Measurements from ENCODE around the gene GSTM4.

GSTM4 gene

DNA sequence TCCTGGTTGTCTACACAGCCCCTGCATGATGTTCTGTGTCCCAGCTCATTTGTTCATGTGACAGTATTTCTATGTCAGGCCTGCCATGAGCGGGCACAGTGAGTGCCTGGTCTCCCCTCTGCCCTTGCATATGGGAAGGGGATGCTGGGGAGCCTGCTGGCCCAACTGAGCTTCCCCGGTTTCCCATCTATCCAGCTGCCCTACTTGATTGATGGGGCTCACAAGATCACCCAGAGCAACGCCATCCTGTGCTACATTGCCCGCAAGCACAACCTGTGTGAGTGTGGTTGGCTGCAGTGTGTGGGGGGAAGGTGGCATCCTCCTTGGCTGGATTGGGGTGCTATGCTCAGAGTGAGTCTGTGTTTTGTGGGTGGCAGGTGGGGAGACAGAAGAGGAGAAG, 1.5 kb downstream of the GSTM4 start:
- H3F3A ChIP-seq (ENCODE audit: insufficient read depth, low read length), result no peaks in the 10 kb centered on the region
- H3K9me2 ChIP-seq (ENCODE audit: low read depth, low read length), result no peaks in the 10 kb centered on the region
- no peaks in the 10 kb centered on the region for H3K36me3 ChIP-seq (ENCODE audit: insufficient read depth, low read length)
- no peak overlapping the region for H3K9ac ChIP-seq (ENCODE audit: low read length)
- TF ChIP-seq, protein P1, sequence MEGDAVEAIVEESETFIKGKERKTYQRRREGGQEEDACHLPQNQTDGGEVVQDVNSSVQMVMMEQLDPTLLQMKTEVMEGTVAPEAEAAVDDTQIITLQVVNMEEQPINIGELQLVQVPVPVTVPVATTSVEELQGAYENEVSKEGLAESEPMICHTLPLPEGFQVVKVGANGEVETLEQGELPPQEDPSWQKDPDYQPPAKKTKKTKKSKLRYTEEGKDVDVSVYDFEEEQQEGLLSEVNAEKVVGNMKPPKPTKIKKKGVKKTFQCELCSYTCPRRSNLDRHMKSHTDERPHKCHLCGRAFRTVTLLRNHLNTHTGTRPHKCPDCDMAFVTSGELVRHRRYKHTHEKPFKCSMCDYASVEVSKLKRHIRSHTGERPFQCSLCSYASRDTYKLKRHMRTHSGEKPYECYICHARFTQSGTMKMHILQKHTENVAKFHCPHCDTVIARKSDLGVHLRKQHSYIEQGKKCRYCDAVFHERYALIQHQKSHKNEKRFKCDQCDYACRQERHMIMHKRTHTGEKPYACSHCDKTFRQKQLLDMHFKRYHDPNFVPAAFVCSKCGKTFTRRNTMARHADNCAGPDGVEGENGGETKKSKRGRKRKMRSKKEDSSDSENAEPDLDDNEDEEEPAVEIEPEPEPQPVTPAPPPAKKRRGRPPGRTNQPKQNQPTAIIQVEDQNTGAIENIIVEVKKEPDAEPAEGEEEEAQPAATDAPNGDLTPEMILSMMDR (IDR thresholded peaks at IDR 0.05; ENCODE audit: low read length), result no peak
- no peak for TF ChIP-seq EZH2 (IDR thresholded peaks at IDR 0.05; ENCODE audit: borderline replicate concordance, low read length)
- H3K9me3 ChIP-seq (ENCODE audit: low read length), result no peaks in the 10 kb centered on the region
- no peak overlapping the region for H2AFZ ChIP-seq (ENCODE audit: low read length)
- H3K79me2 ChIP-seq (ENCODE audit: insufficient read depth, low read length), result no peaks in the 10 kb centered on the region
- peaks cover 8% of the 10 kb centered on the region; the same call in 1 of the 2 replicates for H3K27me3 ChIP-seq (ENCODE audit: insufficient read depth, low read length)
- H3K4me3 ChIP-seq (ENCODE audit: low read depth, low read length, poor library complexity, severe bottlenecking), result no peak overlapping the region
- H3K4me1 ChIP-seq (ENCODE audit: insufficient read depth, low read length, severe bottlenecking), result peaks cover 13% of the 10 kb centered on the region
- H3K4me2 ChIP-seq (ENCODE audit: low read length), result no peak overlapping the region
- no peaks in the 10 kb centered on the region for H4K20me1 ChIP-seq (ENCODE audit: insufficient read depth, low read length)
- H3K27ac ChIP-seq (ENCODE audit: low read depth, low read length, poor library complexity, severe bottlenecking), result no peak overlapping the region

DNA sequence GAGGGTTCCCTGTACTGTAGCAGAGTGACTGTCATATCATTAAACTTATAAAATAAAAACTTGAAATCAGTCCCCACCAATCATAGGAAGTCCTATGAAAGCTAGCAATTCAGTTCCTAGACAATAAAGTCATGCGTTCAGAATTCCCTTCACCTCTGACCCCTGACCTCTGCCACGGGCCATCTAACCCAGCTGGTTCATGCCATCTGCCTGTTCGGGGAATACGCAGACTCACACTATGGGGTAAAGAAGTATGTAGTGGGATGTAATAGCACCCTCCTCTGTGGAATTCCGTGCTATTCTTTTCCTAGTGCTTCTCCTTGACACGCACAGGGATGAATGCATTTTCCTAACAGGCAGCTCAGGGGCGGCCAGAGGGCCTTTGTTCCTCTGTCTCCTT, 2.1 kb downstream of the GSTM4 start:
- H3K9ac ChIP-seq (ENCODE audit: low read length), result no peak overlapping the region
- H3K9me2 ChIP-seq (ENCODE audit: low read depth, low read length), result no peaks in the 10 kb centered on the region
- H2AFZ ChIP-seq (ENCODE audit: low read length), result no peak overlapping the region
- H4K20me1 ChIP-seq (ENCODE audit: insufficient read depth, low read length), result no peaks in the 10 kb centered on the region
- no peaks in the 10 kb centered on the region for H3K9me3 ChIP-seq (ENCODE audit: low read length)
- TF ChIP-seq, protein P1 (IDR thresholded peaks at IDR 0.05; ENCODE audit: low read length), result no peak
- no peak for TF ChIP-seq EZH2 (IDR thresholded peaks at IDR 0.05; ENCODE audit: borderline replicate concordance, low read length)
- no peak overlapping the region for H3K4me3 ChIP-seq (ENCODE audit: low read depth, low read length, poor library complexity, severe bottlenecking)
- peaks cover 8% of the 10 kb centered on the region; the same call in 1 of the 2 replicates for H3K27me3 ChIP-seq (ENCODE audit: insufficient read depth, low read length)
- H3K36me3 ChIP-seq (ENCODE audit: insufficient read depth, low read length), result no peaks in the 10 kb centered on the region
- H3F3A ChIP-seq (ENCODE audit: insufficient read depth, low read length), result no peaks in the 10 kb centered on the region
- no peak overlapping the region for H3K4me2 ChIP-seq (ENCODE audit: low read length)
- peaks cover 13% of the 10 kb centered on the region for H3K4me1 ChIP-seq (ENCODE audit: insufficient read depth, low read length, severe bottlenecking)
- H3K79me2 ChIP-seq (ENCODE audit: insufficient read depth, low read length), result no peaks in the 10 kb centered on the region
- H3K27ac ChIP-seq (ENCODE audit: low read depth, low read length, poor library complexity, severe bottlenecking), result no peak overlapping the region

DNA sequence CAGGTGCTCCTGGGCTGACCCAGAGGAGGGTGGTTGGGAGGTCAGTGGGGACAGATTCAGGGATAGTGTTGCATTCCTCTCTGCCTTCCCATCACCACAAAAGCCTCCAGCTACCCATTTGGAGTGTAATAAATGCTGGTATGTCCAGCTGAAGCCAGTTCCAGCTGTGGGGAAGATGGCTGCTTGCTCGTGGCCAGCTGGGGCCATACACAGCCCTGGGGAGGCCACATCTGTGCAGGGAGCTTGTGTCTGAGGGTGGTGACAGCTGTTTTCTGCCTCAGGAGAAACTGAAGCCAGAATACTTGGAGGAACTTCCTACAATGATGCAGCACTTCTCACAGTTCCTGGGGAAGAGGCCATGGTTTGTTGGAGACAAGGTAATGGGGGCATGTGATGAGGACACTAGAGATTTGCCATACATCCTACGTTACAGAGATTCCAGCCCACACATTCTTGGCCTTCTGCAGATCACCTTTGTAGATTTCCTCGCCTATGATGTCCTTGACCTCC, 2.7 kb downstream of the GSTM4 start:
- Histone ChIP-seq H3K9me3 (ENCODE audit: low read length) (no peaks in the 10 kb centered on the region), H3K4me1 (ENCODE audit: insufficient read depth, low read length, severe bottlenecking) (peaks cover 13% of the 10 kb centered on the region), H3K27ac (ENCODE audit: low read depth, low read length, poor library complexity, severe bottlenecking) (no peak overlapping the region), H3K9me2 (ENCODE audit: low read depth, low read length) (no peaks in the 10 kb centered on the region), H3K27me3 (ENCODE audit: insufficient read depth, low read length) (peaks cover 8% of the 10 kb centered on the region; the same call in 1 of the 2 replicates), H2AFZ (ENCODE audit: low read length) (no peak overlapping the region), H3K4me3 (ENCODE audit: low read depth, low read length, poor library complexity, severe bottlenecking) (no peak overlapping the region), H3F3A (ENCODE audit: insufficient read depth, low read length) (no peaks in the 10 kb centered on the region), H4K20me1 (ENCODE audit: insufficient read depth, low read length) (no peaks in the 10 kb centered on the region), H3K36me3 (ENCODE audit: insufficient read depth, low read length) (no peaks in the 10 kb centered on the region), H3K4me2 (ENCODE audit: low read length) (no peak overlapping the region), H3K9ac (ENCODE audit: low read length) (no peak overlapping the region), H3K79me2 (ENCODE audit: insufficient read depth, low read length) (no peaks in the 10 kb centered on the region)
- TF ChIP-seq, protein P1 (IDR thresholded peaks at IDR 0.05; ENCODE audit: low read length), result no peak
